HG03135 (cell line): ENCODE data around the gene MPPED1.

Experiments used
- ATAC-seq: cut with Tn5 transposase; IDR thresholded peaks from one replicate; pipeline ENCODE4 v1.9.1; 2021; ENCODE audit warnings: mild to moderate bottlenecking, moderate library complexity; ENCODE audit not compliant: unreplicated experiment

The MPPED1 gene

DNA sequence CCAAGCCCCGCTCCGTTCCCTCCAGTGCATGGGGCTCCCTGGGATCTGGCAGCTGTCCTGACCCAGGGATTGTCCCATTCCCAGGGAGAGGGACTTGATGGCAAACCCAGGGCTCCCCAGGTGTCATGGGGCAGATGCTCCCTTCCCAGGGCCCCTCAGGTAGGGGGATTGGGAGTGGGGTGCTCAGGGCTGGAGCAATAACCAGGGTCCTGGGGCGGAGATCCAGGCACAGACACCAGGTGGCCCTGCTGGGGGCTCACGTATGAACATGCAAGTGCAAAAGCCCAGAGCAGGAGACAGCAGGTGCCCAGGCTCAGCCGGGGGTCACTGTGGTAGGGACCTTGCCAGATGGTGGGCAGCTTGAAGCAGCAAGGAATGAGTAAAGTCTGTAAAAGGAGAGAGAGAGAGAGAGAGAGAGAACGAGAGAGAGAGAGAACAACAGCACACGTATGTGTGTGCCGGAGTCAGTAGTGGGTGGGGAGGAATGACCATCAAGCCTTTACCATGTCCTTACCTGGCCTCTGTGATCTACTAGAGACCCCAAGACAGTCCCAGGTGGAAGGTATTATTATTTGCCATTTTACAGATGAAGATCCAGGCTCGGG, 19.3 kb upstream of the MPPED1 start:
- ATAC-seq: no peak

DNA sequence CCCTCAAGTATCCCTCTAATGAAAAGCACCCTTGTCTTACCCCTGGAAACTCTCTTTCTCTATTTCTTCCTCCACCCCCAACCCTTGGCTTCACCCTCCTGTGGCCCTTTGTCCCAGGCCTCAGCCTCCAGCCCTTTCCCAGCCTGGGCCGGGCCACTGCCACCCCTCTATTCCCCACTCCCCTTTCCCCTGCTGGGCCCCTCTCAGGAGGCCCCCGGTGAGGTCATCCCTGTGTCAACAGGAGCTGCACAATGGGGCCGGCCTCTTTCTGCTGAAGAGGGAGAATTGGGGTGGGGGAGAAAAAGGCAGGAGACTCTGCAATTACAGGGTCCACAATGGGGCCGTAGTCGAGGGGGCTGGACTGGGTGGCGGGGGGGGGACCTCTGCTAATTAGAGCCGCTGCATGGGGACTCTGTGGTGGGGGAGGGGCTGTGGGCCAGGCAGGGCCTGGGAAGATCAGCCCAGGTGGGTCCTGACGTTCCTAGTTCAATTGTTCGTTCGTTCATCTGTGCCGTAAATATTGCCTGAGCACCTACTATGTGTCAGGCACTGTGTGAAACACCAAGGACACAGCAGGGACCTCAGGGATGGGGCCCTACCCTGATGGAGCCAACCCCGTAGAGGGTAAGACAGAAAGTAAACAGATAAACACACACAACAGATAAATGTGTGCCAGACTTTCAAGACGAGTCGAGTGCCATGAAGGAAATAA, 18.5 kb upstream of the MPPED1 start:
- ATAC-seq: no peak

DNA sequence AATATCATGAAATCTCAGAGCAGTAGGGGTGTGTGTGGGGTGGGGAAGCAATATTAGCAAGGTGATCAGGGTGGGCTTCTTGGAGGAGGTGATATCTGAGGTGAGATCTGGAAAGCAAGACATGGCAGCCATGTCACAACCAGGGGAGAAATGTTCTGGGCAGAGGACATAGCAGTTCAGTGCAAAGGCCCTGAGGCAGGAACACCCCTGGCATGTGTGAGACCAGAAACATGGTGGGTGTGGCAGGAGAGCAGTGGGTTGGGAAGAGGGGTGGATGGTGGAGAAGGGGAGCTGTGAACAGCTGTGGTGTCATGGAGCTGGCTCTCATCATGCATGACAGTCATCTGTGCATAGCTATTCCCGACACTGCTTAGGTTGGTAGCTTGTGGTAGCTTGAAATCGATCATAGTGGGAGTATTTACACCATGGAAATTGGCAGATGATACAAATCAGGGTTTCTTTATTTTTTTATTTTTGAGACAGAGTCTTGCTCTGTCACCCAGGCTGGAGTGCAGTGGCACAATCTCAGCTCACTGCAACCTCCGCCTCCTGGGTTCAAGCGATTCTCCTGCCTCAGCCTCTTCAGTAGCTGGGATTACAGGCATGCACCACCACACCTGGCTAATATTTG, 17.9 kb upstream of the MPPED1 start:
- ATAC-seq: no peak

DNA sequence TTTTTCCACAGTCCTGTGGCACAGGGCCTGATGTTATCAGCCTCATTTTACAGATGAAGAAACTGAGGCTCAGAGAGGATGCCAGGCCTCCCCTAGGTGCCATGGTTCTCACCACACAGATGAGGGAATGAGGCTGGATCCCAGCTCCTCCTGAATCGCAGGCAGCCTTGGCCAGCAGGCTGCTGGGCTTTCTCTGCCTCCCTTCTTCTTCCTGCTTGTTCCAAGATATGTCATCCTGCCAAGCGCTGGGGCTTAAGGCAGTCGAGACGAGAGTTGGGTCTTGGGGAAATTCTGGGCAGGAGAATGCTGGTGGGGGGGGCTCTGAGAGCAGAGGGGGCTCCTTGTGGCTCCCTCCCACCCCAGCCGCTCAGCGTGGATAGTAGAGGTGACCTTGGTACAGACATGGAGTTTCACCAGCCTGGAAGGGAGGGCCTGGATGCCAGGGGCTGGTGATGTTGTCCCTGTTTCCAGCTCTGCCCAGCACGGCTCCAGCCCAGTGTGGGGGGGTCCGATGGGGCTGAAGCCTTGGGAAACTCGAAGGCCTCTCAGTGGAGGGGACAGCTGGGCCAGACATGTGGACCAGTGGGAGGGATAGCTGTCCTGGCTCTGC, 16.6 kb upstream of the MPPED1 start:
- ATAC-seq: no peak

DNA sequence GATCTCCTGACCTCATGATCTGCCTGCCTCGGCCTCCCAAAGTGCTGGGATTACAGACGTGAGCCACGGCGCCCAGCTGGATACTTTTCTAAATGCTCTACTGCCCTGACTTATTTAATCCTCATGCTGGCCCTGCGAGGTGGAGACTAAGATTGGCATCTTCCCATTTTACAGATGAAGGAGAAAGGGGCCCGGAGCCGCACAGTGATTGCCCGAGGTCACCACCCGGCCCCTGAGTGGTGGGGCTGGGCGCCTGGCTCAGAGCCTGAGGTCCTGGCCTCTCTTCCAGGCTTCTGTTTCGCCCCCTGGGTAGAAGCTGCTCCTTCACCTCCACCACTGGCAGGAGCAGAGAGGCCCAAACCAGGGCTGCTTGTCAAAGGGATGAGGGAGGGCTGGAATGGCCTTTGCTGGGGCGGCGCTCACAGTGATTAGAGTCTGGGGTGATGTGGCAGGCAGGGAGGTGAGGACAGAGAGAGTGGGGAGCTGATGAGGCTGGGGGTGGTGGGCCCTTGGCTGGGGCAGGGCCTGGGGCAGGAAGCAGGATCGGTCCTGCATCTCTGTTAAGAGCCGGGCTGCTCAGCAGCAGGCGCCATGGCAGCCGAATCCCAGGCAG, 15.4 kb upstream of the MPPED1 start:
- ATAC-seq: no peak

DNA sequence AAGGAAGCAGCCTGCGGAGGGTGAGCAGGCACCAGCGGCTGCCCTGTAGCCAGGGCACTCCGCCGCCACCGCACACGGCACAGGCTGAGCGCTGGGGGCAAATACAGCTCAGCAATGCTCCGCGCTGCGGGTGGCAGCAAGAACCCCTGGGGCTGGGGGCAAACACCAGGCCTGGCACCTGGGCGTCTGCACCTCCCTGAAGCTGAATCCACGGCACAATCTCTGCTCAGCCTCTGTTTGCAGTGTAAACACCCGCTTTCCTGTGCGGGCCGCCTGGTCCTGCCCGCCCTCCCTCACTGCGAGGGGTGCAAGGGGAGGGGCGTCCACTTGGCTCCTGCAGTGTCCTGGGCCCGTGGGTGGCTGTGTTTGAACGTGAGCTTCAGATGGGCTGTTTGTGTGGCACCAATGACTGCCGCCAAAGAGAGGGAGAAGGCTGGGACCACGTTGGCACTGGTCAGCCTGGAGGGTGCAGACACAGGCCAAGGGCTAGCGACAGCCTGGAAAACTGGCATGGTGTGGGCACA, 14.8 kb upstream of the MPPED1 start:
- ATAC-seq: no peak

DNA sequence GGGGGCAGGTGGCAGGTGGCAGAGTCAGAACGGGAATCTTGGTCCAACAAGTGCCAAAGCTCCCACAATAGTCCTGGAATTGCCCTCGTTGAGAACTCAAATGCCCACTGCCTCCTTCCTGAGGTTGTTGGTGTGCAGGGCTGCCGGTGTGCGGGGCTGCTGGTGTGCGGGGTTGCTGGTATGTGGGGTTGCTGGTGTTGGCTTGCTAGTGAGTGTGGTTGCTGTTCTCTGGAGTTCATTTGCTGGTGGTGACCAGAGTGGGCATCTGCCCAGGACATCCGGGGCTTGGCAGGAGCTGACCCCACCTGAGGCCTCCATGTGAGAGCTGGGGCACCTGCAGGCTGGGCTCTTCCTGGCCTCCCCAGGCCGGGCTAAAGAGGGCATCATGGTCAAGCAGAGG, 14.0 kb upstream of the MPPED1 start:
- no peak for ATAC-seq

DNA sequence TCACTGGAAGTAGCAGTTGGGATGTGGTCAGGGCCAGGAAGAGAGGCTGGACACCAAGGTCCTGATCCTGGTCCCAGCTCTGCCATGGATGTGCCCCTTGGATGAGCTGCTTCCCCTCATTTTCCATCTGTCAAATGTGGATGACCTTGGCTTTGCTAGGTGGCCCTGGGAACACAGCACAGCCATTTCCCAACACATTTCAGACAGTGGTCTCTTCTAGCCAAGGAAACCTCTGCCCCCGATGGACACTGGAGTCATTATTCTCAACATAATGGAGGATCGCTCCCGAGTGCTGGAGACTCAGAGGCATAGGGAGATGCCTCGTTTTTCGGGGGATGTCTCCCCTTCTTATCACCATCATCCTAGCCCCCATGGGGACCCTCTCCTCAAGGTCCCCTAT, 13.6 kb upstream of the MPPED1 start:
- ATAC-seq: no peak

DNA sequence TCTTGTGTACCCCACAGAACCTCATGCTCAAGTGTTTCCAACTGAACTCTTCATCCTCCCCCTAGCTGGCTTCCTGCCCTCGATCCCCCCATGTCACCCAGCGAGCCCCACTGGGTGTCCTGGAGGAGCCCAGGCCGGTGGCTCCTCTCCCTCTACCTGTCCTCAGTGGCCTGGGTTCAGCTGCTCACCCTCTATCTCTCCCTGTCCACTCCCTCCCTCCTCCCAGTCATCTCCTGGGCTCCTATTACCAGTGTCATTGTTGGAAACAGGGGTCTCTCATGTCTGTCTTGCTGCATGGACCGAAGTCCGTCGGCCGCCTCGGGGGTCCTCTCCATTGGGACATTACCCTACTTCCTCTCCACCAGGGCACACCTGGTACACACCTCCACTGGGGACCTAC, 12.9 kb upstream of the MPPED1 start:
- ATAC-seq: no peak

DNA sequence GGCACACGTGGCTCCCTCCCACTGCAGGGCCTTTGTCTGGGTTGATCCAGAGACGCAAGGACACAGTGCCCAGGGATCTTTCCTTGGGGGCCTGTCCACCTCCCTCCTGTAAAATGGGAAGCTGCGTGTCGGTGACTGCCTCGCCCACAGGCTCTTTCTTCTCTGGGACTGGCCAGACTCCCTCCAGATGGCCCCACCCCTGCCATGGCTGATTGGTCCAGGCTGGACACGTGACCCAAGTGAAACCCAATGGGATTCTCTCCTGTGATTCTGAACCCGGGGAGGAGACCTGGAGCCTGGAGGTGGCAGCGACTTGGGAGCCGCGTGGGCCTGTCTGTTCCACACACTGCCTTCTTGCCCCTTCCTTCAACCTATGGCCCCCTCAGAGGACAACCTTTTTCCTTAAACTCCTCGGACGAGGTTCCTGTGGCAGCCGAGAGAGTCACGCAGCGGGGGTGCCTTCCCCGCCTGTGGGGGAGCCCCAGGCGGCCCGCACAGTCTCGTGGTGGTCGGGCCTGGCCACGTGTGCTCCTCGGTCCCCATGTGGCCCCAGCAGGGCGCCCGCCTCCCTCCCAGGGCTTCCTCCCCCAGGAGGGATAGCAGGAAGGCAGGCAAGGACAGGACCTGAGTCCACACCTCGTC, 12.4 kb upstream of the MPPED1 start:
- no peak for ATAC-seq

DNA sequence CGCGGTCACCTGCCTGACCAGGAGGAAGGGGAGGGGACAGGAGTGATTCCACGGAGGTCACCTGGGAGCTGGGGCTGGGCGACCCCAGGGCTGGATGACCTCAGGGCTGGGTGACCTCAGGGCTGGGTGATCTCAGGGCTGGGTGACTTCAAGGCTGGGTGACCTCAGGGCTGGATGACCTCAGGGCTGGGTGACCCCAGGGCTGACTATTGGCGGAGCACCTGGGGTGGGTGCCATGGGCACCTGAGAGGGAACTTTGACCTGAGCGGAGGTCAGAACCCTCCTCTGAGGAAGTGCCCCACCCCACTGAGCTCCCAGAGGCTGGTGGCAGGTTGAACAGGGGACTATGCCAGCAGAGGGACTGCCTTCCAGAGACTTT, 11.8 kb upstream of the MPPED1 start:
- no peak for ATAC-seq

DNA sequence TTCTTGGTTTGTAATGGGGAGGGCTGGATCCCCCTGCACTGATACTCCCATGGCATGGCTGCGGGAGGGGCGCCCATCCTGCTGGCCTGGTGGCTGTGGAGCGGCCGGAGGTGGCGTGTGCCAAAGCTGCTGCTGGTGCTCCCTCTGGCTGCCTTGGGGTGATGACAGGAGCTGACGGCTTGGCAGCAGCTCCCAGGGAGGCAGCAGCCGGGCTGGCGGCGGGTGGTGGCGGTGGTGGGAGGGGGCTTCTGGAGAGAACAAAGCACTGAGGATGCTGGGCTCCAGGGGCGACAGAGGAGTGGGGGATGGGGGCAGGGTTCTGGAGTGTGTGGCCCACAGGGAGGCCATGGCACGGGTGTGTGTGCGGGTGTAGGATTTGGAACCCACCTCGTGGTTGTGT, 11.4 kb upstream of the MPPED1 start:
- ATAC-seq: no peak

DNA sequence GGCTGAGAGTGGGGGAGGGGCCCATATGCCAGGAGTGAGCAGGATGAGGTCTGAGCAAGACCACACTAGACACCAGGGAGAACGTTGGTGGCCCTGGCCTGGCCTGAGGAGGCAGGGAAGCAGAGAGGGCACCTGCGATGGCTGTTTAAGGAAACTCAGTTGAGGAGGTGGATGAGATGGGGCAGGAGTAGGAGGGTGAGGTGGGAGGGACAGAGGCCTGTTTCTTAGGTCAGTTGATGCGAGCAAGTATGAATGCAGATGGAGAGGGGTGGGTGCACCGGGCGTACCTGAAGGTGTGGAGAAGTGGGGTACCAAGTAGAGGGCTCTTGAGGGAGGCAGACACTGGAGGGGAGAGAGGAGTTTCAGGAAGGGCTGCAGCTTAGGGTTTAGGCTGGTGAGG, 10.6 kb upstream of the MPPED1 start:
- no peak for ATAC-seq

DNA sequence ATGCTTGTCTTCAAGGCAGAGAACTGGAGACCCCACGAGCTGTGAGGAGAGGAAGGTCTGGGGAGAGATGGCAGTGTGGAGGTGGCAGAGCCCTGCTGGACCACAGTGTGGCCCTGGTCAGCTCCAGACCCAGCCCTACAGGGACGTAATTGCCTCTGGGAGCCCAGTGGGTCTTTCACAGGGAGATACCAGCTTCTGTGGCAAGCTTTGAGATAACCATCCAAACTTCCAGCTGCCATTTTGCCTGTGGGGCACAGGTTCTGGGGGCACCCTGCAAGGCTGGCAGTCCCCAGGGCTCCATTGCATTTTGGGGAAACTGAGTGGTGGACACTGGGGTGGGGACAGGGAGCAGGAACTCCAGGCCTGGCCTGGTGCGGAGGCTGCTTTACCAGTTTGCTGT, 10.2 kb upstream of the MPPED1 start:
- ATAC-seq: no peak

DNA sequence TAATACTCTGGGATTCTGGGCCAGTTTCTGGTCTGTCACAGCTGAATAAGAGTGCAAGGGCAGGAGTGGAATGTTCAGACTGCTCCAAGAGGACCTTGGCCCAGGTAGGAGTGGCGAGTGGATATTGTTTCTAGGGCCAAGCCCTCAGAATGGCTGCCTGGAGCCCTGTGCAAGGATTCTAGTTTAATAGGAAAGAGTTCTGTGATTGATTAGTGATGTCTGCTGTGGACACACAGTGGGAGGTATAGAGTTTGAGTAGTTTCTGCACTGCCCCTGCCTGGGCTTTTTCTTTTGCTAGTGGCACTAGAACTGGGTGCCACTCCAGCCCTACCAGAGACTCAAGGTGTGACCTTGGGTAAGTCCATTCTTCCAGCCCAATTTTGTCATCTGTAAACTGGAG, 9.7 kb upstream of the MPPED1 start:
- no peak for ATAC-seq

DNA sequence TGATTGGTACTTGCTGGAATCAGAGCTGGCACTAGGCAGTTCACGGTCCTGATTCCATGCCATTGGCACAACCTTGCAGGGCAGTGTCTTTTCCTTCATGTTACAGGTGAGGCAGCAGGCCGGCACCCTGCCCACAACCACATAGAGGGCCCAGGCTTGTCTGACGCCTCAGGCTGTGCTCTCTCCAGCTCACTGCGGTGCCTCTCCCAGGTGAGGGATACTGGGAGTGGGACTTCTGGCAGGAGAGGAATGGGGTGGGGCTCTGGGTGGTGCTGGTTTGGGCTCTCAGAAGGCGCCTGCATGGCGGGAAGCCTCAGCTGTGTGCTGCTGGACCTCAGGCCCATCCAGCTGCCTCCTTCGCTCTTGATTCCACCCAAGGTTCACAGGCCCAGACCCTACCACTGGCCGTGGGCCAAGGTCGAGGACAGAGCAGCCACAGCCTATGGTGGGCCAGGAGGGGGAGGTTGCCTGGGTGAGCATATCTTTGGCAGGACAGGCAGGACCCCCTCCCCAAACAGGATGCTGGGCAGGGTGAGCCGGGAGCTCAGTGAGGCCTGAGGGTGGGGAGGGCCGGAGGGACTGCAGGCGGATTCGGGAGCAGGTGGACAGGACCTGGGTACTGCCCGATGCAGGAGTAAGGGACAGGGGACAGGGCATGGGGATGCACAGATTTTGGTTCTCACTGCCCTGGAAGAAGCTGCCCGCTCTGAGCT, 7.0 kb upstream of the MPPED1 start:
- ATAC-seq: no peak

DNA sequence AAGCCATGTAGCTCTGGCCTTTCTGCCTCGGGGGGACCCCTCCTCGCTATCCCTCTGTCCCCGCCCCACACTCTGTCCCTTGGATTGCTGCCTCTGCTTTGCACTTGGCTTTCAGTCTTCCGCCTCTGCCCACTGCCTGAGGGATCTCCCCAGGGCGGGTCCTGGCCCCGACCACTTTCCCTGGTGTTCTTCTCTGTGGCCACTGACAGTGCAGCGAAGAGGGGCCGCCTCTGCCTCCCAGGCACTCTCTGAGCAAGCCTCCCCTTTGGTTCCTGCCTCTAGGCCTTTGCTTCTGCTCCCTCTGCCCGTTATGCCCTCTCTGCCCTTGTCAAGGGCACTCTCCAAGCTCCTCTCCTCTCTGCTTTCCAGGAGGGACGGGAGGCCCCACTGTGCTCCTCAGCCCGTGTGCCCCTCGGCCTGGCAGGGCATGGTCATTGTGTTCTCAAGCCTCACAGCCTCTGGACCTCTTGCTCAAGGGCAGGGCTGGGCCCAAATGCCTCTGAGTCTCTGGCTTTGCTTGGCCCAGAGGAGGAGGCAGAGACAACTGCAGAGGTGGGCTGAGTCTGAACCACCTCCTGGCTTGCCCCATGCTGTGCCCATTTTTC, 5.5 kb upstream of the MPPED1 start:
- no peak for ATAC-seq

DNA sequence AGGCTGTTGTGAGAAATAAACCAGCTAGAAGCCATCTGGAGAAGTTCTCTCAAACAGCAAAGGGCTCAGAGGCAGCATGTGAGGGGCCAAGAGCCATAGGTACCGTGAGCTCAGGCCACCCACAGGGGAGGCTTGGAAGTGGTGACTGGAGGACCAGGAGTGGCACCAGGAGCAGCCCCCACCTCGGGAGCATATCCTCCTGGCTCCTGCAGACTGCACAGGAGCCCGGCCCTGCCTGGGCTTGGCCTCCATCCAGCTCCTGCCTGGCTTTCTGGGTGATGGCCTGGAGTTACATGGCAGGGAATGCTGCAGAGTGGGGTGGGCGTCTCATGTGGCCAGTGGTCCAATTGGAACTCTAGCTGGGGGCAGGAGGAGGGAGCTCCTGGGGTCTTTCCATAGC, 4.2 kb upstream of the MPPED1 start:
- ATAC-seq: no peak

DNA sequence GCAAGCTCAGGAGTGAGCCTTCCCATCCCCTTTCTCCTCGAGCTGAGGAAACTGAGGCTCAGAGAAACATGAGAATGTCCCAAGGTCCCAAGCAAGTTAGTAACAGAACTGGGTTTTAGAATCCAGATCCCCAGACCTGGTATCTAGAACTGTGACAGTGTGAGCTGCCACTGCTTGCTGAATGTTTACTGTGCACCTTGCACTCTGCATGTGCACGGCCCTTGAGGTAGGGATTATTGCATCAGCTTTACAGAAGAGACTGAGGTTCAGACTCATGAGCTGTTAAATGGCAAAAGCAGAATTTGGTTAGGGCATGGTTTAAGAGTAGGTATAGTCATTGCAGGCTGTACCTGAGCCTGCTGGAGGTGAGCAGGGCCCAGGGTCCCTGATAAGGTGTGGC, 3.8 kb upstream of the MPPED1 start:
- no peak for ATAC-seq

DNA sequence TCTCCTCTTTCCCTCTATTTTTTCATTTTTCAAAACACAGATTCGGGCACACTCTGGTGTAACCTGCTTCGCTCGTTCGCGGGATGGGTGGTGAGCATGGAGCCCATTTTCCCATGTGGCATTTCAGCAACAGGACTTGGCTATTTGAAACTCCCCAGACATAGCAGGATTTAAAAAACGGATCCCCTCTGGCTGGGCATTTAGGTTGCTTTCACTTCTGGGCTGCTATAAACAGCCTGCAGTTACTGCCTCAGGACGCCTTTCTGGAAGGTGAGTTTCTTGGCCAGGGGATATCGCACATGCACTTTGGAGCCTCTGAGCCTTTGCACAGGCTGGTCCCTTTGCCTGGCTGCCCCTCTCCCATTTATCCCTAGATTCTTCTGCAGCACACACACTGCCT, 2.8 kb upstream of the MPPED1 start:
- ATAC-seq: no peak
